DMS114 treated with DMSO at 0.1 percent for 48 hours (cell line): ENCODE measurements around the gene CDH13.

Experiments used
- DNase-seq: peaks from one replicate; lab custom pipeline; 2025; ENCODE audit not compliant: unreplicated experiment; lab: John Stamatoyannopoulos, UW

Gene CDH13

DNA sequence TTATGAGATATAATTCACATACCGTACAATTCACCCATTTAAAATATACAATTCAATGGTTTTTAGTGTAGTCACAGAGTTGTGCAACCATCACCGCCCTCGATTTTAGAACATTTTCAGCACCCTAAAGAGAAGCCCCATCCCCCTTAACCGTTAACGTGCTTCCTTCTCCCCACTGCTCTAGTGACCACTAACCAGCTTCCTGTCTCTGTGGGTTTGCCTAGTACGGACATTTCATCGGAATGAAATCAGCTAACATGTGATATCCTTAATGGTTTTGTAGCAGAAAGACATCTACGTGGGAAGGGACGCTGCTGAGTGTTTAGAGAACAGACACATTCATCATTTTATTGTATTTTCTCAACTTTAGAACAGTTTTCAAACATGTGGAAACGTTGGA is 1100.2 kb downstream of the CDH13 start:
- no peak for DNase-seq

GRCh38 chr16:83727751-83728352 is 1101.1 kb downstream of the CDH13 start:
- no peak for DNase-seq

DNA sequence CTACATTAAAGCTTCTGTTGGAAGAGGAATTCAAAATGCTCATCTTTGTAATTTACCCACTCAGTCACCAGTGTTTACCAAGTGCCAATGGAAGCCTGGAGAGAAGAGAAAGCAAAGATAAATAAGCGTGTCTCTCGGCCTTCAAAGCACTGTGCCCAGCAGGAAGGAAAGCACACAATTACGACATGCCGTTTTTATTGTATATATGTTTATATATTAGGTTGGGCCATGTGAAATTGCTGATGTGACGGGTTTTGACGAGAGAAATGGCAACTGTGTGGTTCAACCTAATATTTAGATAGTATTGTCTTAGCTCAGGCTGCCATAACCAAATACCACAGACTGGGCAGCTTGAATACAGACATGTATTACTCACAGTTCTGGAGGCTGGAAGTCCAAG is 1101.7 kb downstream of the CDH13 start:
- no peak for DNase-seq

GRCh38 chr16:83730812-83731211 is 1104.0 kb downstream of the CDH13 start:
- DNase-seq = no peak

DNA sequence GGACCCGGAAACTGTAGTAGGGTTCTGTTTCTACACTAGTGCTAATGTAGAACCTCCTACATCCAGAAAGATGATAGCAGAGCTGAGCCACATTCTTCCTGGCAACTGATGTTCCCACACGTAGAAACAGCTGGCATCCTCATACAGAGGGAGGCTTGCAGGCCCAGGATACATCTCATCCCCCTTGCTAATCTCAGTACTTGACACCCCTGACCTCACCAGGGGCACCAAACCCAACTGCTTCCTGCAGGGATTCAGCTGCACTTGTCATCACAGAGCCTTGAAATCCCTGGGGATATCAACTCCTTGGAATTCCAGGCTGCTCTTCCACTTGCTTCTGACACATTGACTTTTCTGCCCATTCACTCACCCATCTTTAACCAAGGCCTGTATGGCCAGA is 1105.8 kb downstream of the CDH13 start:
- no peak for DNase-seq

DNA sequence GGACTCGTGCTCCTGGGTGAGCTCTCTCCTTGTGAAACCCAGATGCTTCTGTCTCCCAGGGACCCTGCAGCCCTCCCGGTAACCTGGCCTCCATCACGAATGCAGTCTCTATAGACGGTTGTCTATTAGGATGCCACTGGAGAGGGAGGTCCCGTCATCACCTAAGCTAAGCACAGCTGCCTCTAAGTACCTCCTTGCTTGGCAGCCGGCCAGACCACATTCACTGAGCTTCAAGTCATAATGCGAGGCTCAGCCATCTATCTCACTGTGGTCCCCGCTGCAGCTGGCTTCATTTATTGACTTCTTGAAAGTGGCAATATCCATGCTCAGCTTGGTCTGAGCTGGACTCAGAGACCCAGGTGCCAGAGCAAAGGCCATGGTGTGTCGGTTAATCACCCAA is 1106.5 kb downstream of the CDH13 start:
- no peak for DNase-seq

- no peak for DNase-seq
Observed at GRCh38 chr16:83734136-83734535, 1107.4 kb downstream of the CDH13 start.

GRCh38 chr16:83737729-83738354 is 1111.1 kb downstream of the CDH13 start:
- no peak for DNase-seq

- DNase-seq = no peak
Observed at GRCh38 chr16:83738923-83739503, 1112.2 kb downstream of the CDH13 start.

GRCh38 chr16:83742124-83742899 is 1115.5 kb downstream of the CDH13 start:
- no peak for DNase-seq

GRCh38 chr16:83743241-83743640 is 1116.5 kb downstream of the CDH13 start:
- no peak for DNase-seq

DNA sequence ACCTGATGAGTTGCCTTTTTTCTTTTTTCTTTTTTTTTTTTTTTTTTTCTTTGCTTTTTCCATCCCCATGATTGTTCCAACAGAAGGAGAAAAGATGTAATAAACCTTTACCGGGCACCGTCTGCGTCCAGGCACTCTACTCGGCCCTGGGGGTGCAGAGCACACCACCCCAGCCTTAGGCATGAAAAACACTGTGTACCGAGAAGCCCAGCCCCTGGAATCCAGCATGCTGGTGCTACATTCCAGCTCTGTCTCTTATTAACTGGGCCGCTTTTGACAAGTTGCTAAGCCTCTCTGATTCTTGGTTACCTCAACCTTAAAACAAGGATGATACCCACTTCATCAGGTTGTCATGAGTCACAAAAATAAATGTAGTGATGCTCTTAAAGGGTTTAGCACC is 1117.0 kb downstream of the CDH13 start:
- no peak for DNase-seq

- no peak for DNase-seq
Observed at GRCh38 chr16:83744441-83744981, 1117.7 kb downstream of the CDH13 start.

DNA sequence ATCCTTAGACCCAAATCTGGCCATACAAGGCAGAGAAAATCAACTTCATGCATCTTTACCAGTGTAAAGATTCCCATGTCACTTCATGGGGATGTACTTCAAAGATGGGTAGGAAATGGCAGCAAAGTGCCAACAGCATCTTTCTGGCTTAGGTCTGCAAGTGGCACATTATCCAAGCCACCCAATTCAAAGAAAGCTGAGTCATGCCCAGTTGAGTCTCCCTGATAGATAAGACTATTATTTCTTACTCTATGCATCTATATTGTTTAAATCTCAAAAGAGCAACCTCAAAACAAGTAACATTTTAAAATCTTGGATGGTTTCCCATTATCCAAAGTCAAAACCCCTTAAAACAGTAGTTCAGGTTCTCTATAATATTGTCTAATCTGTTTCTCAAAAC is 1119.8 kb downstream of the CDH13 start:
- no peak for DNase-seq

- DNase-seq = no peak
Observed at GRCh38 chr16:83747936-83748335, 1121.2 kb downstream of the CDH13 start.

DNA sequence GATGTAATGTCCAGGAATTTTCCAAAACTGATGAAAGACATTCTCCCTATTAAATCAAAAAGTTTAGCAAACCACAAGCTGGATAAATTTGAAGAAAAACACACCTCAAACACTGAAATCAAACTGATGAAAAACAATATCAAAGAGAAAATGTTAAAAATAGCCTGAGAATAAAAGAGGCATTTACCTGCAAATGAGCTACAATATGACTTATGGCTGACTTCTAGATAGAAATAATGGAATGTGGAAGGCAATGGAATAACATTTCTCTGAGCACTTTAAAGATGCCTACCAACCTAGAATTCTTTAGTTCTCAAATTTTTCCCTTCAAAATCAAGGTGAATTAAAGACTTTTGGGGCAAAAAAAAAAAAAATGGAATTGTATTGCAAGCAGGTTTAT is 1128.6 kb downstream of the CDH13 start:
- DNase-seq = no peak

- no peak for DNase-seq
Observed at GRCh38 chr16:83762141-83762991, 1135.6 kb downstream of the CDH13 start.

GRCh38 chr16:83762992-83763358 is 1136.2 kb downstream of the CDH13 start:
- no peak for DNase-seq

GRCh38 chr16:83768986-83769385 is 1142.2 kb downstream of the CDH13 start:
- no peak for DNase-seq

DNA sequence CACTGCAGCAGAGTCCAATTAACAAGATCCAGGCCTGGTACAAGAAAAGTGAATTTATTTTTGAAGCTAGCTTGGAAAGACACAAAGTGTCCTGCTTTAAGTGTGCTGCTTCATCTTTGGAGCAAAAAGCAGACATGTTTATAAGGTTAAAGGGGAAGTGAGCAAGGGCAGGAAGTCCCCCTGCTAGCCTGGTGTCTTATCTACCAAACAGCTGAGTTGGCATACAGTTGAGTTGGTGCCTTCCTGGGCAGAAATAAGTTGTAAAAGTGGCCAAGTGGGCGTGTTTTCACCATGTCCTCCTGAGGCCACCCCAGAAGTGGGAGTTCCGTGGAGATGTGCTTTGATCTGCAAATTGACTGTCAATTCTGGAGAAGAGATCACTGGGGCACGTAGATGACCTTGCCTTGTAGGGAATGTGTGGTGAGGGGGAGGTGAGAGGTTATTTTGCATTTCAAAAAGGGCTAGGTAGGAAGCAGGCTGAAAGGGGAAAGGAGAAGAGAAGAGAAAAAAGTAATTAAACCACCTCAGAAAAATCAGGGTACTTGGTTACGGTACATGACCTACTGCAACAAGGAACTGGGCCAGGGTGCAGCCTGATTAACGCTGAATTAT is 1142.7 kb downstream of the CDH13 start:
- no peak for DNase-seq
